Endothelial cell of hepatic sinusoid (primary cell): ENCODE results near the gene RSRC1.
"Not testable (repeated sequence)": the region's sequence is repeated elsewhere in the genome, so short reads cannot be mapped to it uniquely, and the experiment has no call there.

Experiments used
- in situ Hi-C: cut with HindIII; loops from 2 replicates; pipeline ENCODE4 v1.10.0; 2017; ENCODE audit warnings: low sequenced_read_pairs

The RSRC1 gene

DNA sequence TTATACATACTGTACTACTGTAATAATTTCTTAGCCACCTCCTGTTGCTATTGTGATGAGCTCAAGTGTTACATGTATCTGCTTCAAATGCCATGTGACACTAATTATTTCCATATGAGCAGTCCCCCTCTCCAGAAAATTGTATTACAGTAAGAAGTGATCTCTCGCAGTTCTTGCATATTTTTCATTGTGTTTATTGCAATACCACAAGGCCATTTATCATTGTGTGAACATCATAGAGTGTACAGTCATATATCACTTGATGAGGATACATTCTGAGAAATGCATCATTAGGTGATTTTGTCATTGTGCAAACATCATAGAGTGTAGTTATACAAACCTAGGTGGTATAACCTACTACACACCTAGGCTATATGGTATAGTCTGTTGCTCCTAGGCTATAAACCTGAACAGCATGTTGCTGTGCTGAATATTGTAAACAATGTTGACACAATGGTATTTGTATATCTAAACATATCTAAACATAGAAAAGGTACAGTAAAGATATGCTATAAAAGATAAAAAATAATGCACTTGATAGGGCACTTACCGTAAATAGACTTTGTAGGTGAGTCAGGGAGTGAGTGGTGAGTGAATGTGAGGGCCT, 271.5 kb downstream of the RSRC1 start:
- in situ Hi-C loops: no loop called here

GRCh38 chr3:158382479-158382878, 272.6 kb downstream of the RSRC1 start:
- in situ Hi-C loops: no loop called here

DNA sequence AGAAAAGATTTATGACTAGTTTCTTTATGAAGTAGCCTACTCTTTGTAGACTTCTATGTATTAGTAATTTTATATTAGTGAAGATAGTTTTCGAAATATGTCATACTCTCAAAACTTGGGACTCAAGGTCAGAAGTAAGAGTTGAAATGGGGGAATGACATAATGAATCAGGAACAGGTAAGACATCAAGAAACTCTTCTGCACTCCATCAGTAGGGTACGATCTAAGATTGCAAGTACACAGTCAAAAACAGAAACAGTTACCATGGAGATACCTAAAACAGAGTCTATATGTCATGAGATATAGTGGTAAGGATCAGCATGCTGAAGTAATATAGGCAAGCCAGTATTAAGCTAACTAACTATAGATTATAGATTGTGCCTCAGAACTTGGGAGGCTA, 274.1 kb downstream of the RSRC1 start:
- in situ Hi-C loops: no loop called here

DNA sequence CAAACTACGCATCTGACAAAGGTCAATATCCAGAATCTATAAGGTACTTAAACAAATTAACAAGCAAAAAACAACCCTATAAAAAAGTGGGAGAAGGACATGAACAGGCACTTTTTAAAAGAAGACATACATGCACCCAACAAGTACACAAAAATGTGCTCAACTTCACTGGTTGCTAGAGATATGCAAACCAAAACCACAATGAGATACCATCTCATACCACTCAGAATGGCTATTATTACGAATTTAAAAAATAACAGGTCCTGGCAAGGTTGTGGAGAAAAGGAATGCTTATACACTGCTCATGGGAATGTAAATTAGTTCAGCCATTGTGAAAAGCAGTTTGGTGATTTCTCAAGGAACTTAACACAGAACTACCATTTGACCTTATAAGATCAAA, 285.5 kb downstream of the RSRC1 start:
- in situ Hi-C loops: no loop called here

GRCh38 chr3:158402590-158402989, 292.7 kb downstream of the RSRC1 start:
- in situ Hi-C loops: no loop called here

DNA sequence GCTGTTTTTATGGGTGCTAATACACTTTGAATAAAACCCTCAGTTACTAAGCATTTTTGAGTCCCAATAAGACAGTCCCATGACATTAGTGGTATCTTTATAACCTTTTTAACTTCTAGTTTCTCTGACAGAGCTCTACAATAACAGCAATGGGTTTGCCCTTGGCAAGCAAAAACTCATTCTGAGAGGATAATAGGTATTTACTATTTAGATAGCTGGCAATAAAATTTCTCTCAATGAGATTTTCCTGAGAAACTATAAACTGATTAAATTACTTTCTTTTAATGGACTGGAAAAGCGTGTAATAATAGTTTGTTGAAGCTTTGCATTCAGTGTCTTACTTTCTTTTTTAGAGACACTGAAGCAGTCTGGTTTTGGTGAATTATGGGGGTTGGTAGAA, 293.1 kb downstream of the RSRC1 start:
- in situ Hi-C loops: no loop called here

DNA sequence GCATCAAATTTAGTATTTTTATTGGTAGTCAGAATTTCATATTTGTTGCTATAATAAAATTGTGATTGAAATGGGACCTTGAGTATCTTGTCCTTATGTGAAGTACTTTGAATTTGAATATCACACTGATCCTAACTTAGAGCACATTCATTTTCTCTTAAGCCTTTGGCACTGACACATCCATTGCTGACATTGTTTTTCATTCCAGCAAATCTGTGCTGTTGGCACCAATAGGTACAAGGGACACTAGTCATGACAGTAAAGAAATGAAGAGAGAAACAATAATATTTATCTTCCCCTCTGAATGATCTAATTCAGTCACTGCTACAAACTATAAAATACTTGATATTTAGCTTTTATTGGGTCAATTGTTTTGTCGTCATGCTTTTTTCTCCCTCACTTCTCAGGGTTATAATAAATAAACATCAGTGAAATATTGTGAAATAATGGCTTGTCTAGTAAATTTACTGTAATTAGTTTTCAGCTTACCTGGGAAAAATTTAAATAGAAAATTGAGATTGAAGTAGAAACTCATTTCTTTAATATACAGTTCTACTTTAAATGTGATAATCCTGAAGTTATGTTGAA, 294.3 kb downstream of the RSRC1 start:
- in situ Hi-C loops: no loop called here

- in situ Hi-C loops: no loop called here
Measured at GRCh38 chr3:158405507-158405906, 295.6 kb downstream of the RSRC1 start.

DNA sequence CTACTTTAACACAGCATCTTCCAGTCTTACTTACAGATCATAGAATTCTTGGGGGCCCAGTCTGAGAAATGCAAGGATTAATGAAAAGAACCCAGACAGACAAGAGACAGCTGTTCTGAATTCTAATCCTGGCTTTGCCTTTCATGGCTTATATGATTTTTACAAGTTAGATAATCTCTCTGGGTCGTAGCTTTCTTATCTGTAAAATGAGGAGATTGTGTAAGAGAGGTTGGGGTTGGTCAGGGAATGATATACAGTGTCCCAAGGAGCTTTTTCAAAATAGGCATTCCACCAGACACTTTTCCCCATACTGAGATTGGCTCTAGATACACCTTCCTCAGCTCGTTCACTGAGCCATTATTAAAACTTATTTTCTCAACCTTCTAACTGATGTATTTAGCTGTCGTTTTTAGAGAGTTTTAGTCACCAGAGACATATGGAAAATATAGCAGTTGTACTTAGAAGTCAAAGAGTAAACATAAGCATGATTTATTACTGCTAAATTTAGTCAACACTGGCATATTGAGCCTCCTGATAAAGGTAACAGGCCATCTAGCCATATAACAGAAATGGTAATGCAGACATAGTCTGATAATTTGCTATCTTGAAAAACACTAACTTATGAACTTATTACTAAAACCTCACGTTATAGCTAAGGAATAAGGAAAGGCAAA, 298.1 kb downstream of the RSRC1 start:
- in situ Hi-C loops: no loop called here

DNA sequence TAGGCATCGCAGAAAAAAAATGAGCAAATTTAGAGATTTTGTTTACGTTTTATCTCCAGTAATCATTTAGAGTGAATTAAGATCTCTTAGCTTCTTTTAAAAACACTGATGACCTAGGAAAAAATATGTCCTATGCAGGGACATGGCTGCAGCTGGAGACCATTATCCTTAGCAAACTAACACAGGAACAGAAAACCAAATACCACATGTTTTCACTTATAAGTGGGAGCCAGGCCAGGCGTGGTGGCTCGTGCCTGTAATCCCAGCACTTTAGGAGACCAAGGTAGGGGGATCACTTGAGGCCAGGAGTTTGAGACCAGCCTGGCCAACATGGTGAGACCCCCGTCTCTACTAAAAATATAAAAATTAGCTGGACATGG, 298.6 kb downstream of the RSRC1 start:
- in situ Hi-C loops: not testable (repeated sequence)

- in situ Hi-C loops: no loop called here
Measured at GRCh38 chr3:158418035-158418434, 308.1 kb downstream of the RSRC1 start.

DNA sequence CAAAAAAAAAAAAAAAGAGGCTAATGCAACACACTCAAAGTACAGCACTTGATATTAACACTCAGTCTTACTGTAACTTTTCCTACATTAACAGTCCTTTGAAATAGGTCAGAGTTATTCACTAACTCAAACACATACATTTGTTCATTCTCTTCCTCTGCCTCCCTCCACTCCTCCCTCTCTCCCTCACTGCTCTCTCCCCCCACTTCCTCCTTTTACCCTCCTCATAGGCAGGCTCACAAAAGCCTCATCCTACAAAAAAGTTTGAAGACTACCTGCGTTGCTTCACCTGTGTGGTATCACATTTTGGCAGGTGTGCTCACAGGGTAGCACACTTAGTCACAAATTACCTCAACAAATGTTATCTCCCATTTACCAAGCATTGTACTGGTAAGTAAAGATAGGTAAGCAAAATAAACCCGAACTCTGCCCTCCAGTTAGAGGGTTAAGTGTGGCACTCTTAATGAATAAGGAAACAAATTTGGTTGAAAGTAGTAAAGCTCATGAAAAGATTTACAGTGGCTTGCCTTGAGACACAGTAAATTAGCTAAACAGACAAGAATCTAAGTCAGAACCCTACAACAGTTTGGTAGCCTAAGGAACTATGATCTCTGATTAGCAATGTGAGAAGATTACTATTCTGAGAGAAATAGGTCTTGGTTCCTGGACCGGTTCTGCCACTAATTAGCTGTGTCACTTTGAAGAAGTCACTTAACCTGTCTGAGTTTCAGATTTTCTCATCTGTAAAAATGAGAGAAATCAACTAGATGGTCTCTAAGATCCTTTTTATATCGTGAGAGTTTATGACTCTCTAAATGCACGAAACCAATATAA, 310.1 kb downstream of the RSRC1 start:
- in situ Hi-C loops: no loop called here

GRCh38 chr3:158420654-158421396, 310.9 kb downstream of the RSRC1 start:
- in situ Hi-C loops: no loop called here

- in situ Hi-C loops: no loop called here
Measured at GRCh38 chr3:158430448-158430847, 320.6 kb downstream of the RSRC1 start.

- in situ Hi-C loops: no loop called here
Measured at GRCh38 chr3:158430968-158431367, 321.1 kb downstream of the RSRC1 start.

- in situ Hi-C loops: no loop called here
Measured at GRCh38 chr3:158431829-158432228, 321.9 kb downstream of the RSRC1 start.

DNA sequence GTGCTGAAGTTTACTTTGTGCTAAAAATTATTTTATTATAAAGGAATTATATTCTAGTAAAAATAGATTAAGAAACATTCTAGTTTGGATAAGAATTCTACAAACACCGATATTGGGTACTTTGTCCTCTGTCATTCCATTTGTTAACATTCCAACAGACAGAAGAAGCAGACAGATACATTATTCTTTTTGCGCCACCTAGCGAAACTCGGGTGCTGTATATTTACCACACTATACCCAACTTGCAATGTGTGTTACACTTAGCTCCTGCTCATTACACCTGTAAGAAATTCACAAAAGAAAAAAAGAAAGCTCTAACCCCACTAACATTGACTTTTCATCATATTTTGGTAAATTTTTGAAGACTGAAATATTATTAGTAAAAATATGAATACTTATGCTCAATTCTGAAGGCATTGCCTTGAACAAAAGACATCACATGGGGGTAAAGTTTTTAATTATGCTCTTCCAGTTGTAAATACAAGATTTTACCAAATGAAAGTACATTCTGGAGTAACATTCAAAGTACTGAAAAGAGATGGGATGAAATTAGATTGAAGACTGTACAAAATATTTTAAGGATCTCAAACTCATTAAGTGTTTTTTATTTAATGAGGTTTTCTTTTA, 324.6 kb downstream of the RSRC1 start:
- in situ Hi-C loops: no loop called here

DNA sequence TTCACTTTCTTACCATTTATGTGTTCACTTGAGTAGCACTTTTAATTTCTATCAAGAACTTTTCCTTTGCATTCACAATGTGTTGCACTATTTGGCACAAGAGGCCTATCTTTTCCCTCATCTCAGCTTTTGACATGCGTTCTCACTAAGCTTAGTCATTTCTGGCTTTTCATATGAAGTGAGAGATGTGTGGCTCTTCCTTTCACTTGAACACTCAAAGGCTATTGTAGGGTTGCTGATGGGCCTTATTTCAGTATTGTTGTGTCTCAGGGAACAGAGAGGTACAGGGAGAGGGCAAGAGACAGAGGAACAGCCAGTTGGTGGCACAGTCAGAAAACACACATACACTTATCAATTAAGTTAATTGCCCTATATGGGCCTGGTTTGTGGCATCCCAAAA, 333.7 kb downstream of the RSRC1 start:
- in situ Hi-C loops: no loop called here

GRCh38 chr3:158447408-158447807, 337.5 kb downstream of the RSRC1 start:
- in situ Hi-C loops: no loop called here

DNA sequence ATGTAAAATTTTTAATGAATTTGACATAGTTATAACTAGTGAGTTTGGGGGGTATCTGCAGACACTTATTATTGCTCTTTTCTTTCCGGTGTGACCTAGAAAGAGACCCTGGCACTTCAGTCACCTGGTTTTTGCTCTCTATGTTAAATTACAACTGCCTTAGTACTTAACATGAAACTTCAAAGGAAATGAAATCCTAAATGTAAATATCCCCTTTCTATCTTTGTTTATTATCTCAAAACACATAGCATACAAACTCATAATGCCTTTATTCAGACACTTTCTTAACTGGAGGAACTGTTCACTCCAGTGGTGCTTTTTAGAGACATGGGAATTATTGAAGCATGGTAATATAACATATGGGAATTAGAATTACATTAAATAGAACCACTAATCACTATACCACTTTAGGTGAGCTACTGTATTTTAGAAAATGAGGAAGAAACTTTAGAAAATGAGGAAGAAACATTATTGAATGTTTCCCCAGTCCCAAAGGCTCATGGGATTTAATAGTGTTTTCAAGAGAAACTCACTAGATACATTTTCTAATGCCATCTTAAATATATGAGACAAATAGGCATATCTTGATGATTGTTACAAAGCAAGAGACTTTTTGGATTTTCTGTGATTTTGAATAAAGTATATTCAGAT, 341.6 kb downstream of the RSRC1 start:
- in situ Hi-C loops: no loop called here
